A549 (cell line): Measurements from ENCODE around the gene USP12. TPM values are rescaled to one million over a fixed set of nuclear protein-coding genes. Genes with fewer than 3 reads are reported as not detected.
A peak's percentile ranks its signal among the peaks of the same experiment; 100 is the strongest.

Source experiments
- ATAC-seq, 2 experiments: fragments of 200-7000 bp in 1 of 2; fragments of >200 bp in 1 of 2; cut with Nextera tagmentation in 1 of 2; cut with Tn5 transposase in 1 of 2; 3 replicates each; pipeline versions ENCODE4 v1.8.0 to v1.9.1; 2018 to 2020; ENCODE audit warnings: mild to moderate bottlenecking in 1 of 2, moderate library complexity in 1 of 2
- CTCF ChIA-PET: fragments of 300-600 bp; sonication (Branson Sonifier 250); formaldehyde crosslinking; extraction: SDS; loops from one replicate; lab custom pipeline; 2021; ENCODE audit warnings: antibody characterized with exemption, inconsistent platforms; lab: Yijun Ruan, JAX
- POLR2A ChIA-PET: fragments of 350-600 bp; formaldehyde crosslinking; extraction: SDS; loops from one replicate; lab custom pipeline; 2021; ENCODE audit warnings: antibody characterized with exemption, inconsistent platforms; lab: Yijun Ruan, JAX
- DNase-seq, 2 experiments: peaks; one replicate each; pipeline versions ENCODE4 v3.0.0 to v3.0.0-alpha.2; 2011 to 2016; ENCODE audit warnings: low read depth in 1 of 2, low spot score in 1 of 2
- FAIRE-seq: peaks from 2 replicates; lab custom pipeline; 2011; peaks lifted over from hg19 to GRCh38; lab: Jason Lieb, UNC
- H3K27ac ChIP-seq, 2 experiments: fragments of >200 bp; sonication (Bioruptor Twin); formaldehyde crosslinking; 3 replicates each; pipeline ENCODE4 v1.5.1; 2016 to 2017
- H3K4me1 ChIP-seq: fragments of >200 bp; sonication (Bioruptor Twin); formaldehyde crosslinking; 3 replicates; pipeline ENCODE4 v1.6.1; 2016
- H3K4me2 ChIP-seq: fragments of >200 bp; sonication (Bioruptor Twin); formaldehyde crosslinking; 3 replicates; pipeline ENCODE4 v1.6.1; 2016
- H3K4me3 ChIP-seq: fragments of >200 bp; sonication (Bioruptor Twin); formaldehyde crosslinking; 3 replicates; pipeline ENCODE4 v1.5.1; 2016
- H3K9me3 ChIP-seq: fragments of >200 bp; sonication (Bioruptor Twin); formaldehyde crosslinking; 3 replicates; pipeline ENCODE4 v1.6.1; 2016
- CHD4 ChIP-seq: fragments of 200-600 bp; sonication (generic); IDR thresholded peaks from 2 replicates; pipeline ENCODE4 v1.6.1; 2016; ENCODE audit warnings: antibody characterized with exemption, mild to moderate bottlenecking, borderline replicate concordance
- E2F6 ChIP-seq: IDR thresholded peaks from 2 replicates; pipeline ENCODE4 v1.6.1; 2012; ENCODE audit warnings: low read depth, borderline replicate concordance
- EHMT2 ChIP-seq: fragments of 200-600 bp; sonication (generic); IDR thresholded peaks from 2 replicates; pipeline ENCODE4 v1.6.1; 2016; ENCODE audit warnings: antibody characterized with exemption, low read depth, mild to moderate bottlenecking, moderate library complexity
- FOSB ChIP-seq: fragments of 250-450 bp; sonication (Bioruptor Pico); IDR thresholded peaks from 2 replicates; pipeline ENCODE4 v1.5.0; 2020; ENCODE audit warnings: mild to moderate bottlenecking, moderate library complexity
- FOSL2 ChIP-seq, 2 experiments: fragments of 450-650 bp in 1 of 2; fragments of >200 bp in 1 of 2; sonication (Bioruptor Twin) in 1 of 2; formaldehyde crosslinking; IDR thresholded peaks; 2 replicates each; pipeline versions ENCODE4 v1.5.0 to v1.6.1; 2016 to 2020; ENCODE audit warnings: mild to moderate bottlenecking in 1 of 2, moderate library complexity in 1 of 2
- HES2 ChIP-seq: fragments of >200 bp; sonication (Bioruptor Twin); formaldehyde crosslinking; IDR thresholded peaks from 2 replicates; pipeline ENCODE4 v1.6.1; 2016
- HEYL ChIP-seq: fragments of 250-450 bp; sonication (Bioruptor Pico); IDR thresholded peaks from 2 replicates; pipeline ENCODE4 v1.8.0; 2021; ENCODE audit warnings: mild to moderate bottlenecking, moderate library complexity
- JUN ChIP-seq, 2 experiments: fragments of >200 bp; sonication (Bioruptor Twin); formaldehyde crosslinking; IDR thresholded peaks; 2 replicates in 1 of 2; 3 replicates in 1 of 2; pipeline ENCODE4 v1.6.1; 2016 to 2017
- PHF8 ChIP-seq: fragments of 200-600 bp; sonication (generic); IDR thresholded peaks from 2 replicates; pipeline ENCODE4 v1.6.1; 2016; ENCODE audit warnings: low read depth, mild to moderate bottlenecking, antibody characterized with exemption, moderate library complexity, borderline replicate concordance
- POLR2A ChIP-seq: IDR thresholded peaks from 2 replicates; pipeline ENCODE4 v1.6.1; 2012; ENCODE audit warnings: mild to moderate bottlenecking, low read length
- RAD21 ChIP-seq, 2 experiments: fragments of >200 bp in 1 of 2; sonication (Bioruptor Twin) in 1 of 2; formaldehyde crosslinking in 1 of 2; IDR thresholded peaks in 1 of 2; conservative IDR thresholded peaks in 1 of 2; 2 replicates in 1 of 2; 3 replicates in 1 of 2; pipeline ENCODE4 v1.6.1; 2012 to 2018; ENCODE audit warnings: inconsistent platforms in 1 of 2
- SMC3 ChIP-seq: fragments of >200 bp; sonication (Bioruptor Twin); formaldehyde crosslinking; IDR thresholded peaks from 3 replicates; pipeline ENCODE4 v1.6.1; 2018; ENCODE audit warnings: inconsistent platforms
- TP53 ChIP-seq: fragments of 250-450 bp; sonication (Bioruptor Pico); IDR thresholded peaks from 2 replicates; pipeline ENCODE4 v1.5.0; 2021; ENCODE audit warnings: mild to moderate bottlenecking, moderate library complexity
- USF2 ChIP-seq: fragments of 450-650 bp; IDR thresholded peaks from 2 replicates; pipeline ENCODE4 v1.6.1; 2014; ENCODE audit warnings: antibody characterized with exemption
- WGBS: methylation state at CpG from one replicate; pipeline ENCODE4 v1.1.6; 2017; ENCODE audit errors: missing lambda C conversion rate; 5-methylcytosine and 5-hydroxymethylcytosine counted together
- polyA plus RNA-seq, 4 experiments: library from polyadenylated mRNA; depleted of rRNA in 3 of 4; stranded (reverse); fragments of >200 nt; fragmentation: RNase III in 1 of 4; extraction: RNeasy Plus Mini Kit Qiagen cat#74134 plus additional on column Dnase treatment in 1 of 4; gene quantifications; 2 replicates in 3 of 4; 3 replicates in 1 of 4; pipeline ENCODE4 v1.2.3, GENCODE V29; 2011 to 2017
- TF ChIP-seq, protein P1 (sequence below): IDR thresholded peaks from 2 replicates; pipeline ENCODE4 v1.6.1; 2012
- TF ChIP-seq, protein P2 (sequence below): fragments of 250-450 bp; sonication (Bioruptor Pico); IDR thresholded peaks from 2 replicates; pipeline ENCODE4 v1.5.0; 2021; ENCODE audit warnings: mild to moderate bottlenecking, moderate library complexity, borderline replicate concordance

Gene USP12
- polyA plus RNA-seq, 2 of the 4 experiments (the other 2 are of a cell fraction), result 19.1 to 21.2 TPM

GRCh38 chr13:27172495-27172842 lies 858 bp upstream of the USP12 start:
- ATAC-seq (0 out of 6 replicates have a peak, but pooled peaks of 1 of the 2 experiments have one; percentile 6), FAIRE-seq (no peak), DNase-seq (peak in 1 of 2 experiments; percentile 18)
- 3% methylated on average over 3 of the region's 3 CpGs for WGBS
- Histone ChIP-seq H3K27ac (peak overlapping the region; percentile 89 to 100), H3K4me2 (peak overlapping the region; percentile 82), H3K4me3 (peak overlapping the region; percentile 98), H3K4me1 (peaks cover 32% of the 10 kb centered on the region), H3K9me3 (no peaks in the 10 kb centered on the region)
- POLR2A ChIA-PET, result no interaction called here
- TF ChIP-seq E2F6, result no peak
- TF ChIP-seq TP53 (CRISPR knock-in tag), result no peak
- CTCF ChIA-PET, result interaction anchor here (1.2 to 1.5 kb wide), 3 partner anchors 22 to 187 kb away, joined by 3 to 6 read pairs (median 4); no protein-coding TSS in a partner anchor

- ATAC-seq (peak; percentile 95 to 96), FAIRE-seq (no peak)
Observed at GRCh38 chr13:27171827-27172494, 350 bp upstream of the USP12 start.

GRCh38 chr13:27170516-27171243 lies 931 bp downstream of the USP12 start:
- H3K9me3 ChIP-seq, result no peaks in the 10 kb centered on the region
- peak; percentile 15 to 39 for DNase-seq
- peak overlapping the region; percentile 96 for H3K4me2 ChIP-seq
- ChIA-PET CTCF (interaction anchor here (0.6 to 1.3 kb wide), 3 partner anchors 186 to 916 kb away, joined by 3 to 9 read pairs (median 4); no protein-coding TSS in a partner anchor), POLR2A (interaction anchor here (1.0 kb wide), 2 partner anchors 80 to 100 kb away, joined by 4 to 5 read pairs; partner anchors contain the start of genes RASL11A and RPL21)
- H3K27ac ChIP-seq, result peak overlapping the region; percentile 89 to 100
- peak overlapping the region; percentile 98 for H3K4me3 ChIP-seq
- peak in 1 of 2 experiments; percentile 10; a peak in 4 of 6 replicates for ATAC-seq
- TF ChIP-seq USF2 (no peak), EHMT2 (no peak), FOSB (CRISPR knock-in tag) (no peak), RAD21 (conservative IDR thresholded peaks at IDR 0.05 in 1 of 2, IDR thresholded peaks at IDR 0.05 in 1 of 2) (peak; percentile 10 to 40; a peak in 3 of 5 replicates)
- TF ChIP-seq, protein P1, sequence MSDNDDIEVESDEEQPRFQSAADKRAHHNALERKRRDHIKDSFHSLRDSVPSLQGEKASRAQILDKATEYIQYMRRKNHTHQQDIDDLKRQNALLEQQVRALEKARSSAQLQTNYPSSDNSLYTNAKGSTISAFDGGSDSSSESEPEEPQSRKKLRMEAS, result peak; percentile 25; the same call in 1 of the 2 replicates
- WGBS, result 3% methylated on average over 21 of the region's 56 CpGs
- H3K4me1 ChIP-seq, result peaks cover 44% of the 10 kb centered on the region
- FAIRE-seq, result no peak

More at GRCh38 chr13:27171827-27172494, 350 bp upstream of the USP12 start:
- Histone ChIP-seq H3K27ac (peak overlapping the region; percentile 89 to 100), H3K4me1 (peaks cover 36% of the 10 kb centered on the region), H3K4me2 (peak overlapping the region; percentile 82), H3K4me3 (peak overlapping the region; percentile 98)
- under 1% methylated on average over 6 of the region's 73 CpGs for WGBS
- peak; percentile 60 to 85 for DNase-seq
- TF ChIP-seq HEYL (CRISPR knock-in tag) (no peak), PHF8 (peak; percentile 38; the same call in 1 of the 2 replicates), JUN (IDR thresholded peaks at IDR 0.05) (peak in 1 of 2 experiments; percentile 31; a peak in 2 of 5 replicates), CHD4 (no peak), SMC3 (peak; percentile 23; the same call in 1 of the 3 replicates), RAD21 (conservative IDR thresholded peaks at IDR 0.05 in 1 of 2, IDR thresholded peaks at IDR 0.05 in 1 of 2) (peak in 1 of 2 experiments; percentile 38; a peak in 1 of 5 replicates), FOSL2 (IDR thresholded peaks at IDR 0.05) (no peak), FOSL2 (CRISPR knock-in tag; IDR thresholded peaks at IDR 0.05) (peak; percentile 9; the same call in 1 of the 2 replicates), HES2 (no peak), POLR2A (peak; percentile 26)
- TF ChIP-seq, protein P2, sequence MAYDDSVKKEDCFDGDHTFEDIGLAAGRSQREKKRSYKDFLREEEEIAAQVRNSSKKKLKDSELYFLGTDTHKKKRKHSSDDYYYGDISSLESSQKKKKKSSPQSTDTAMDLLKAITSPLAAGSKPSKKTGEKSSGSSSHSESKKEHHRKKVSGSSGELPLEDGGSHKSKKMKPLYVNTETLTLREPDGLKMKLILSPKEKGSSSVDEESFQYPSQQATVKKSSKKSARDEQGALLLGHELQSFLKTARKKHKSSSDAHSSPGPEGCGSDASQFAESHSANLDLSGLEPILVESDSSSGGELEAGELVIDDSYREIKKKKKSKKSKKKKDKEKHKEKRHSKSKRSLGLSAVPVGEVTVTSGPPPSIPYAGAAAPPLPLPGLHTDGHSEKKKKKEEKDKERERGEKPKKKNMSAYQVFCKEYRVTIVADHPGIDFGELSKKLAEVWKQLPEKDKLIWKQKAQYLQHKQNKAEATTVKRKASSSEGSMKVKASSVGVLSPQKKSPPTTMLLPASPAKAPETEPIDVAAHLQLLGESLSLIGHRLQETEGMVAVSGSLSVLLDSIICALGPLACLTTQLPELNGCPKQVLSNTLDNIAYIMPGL (CRISPR knock-in tag), result no peak
- TF ChIP-seq, protein P1, result peak; percentile 22; the same call in 1 of the 2 replicates
- TF ChIP-seq, all 56 proteins: peak for 7
- POLR2A ChIA-PET, result no interaction called here
- CTCF ChIA-PET, result interaction anchor here (1.2 to 1.5 kb wide), 3 partner anchors 23 to 187 kb away, joined by 3 to 6 read pairs (median 4); no protein-coding TSS in a partner anchor
- H3K9me3 ChIP-seq, result no peaks in the 10 kb centered on the region
